CMK (cell line): ENCODE results near the gene MED1.

Source experiments
- DNase-seq: peaks from one replicate; pipeline ENCODE4 v3.0.0-alpha.2; 2010; ENCODE audit warnings: low read depth

MED1 gene

DNA sequence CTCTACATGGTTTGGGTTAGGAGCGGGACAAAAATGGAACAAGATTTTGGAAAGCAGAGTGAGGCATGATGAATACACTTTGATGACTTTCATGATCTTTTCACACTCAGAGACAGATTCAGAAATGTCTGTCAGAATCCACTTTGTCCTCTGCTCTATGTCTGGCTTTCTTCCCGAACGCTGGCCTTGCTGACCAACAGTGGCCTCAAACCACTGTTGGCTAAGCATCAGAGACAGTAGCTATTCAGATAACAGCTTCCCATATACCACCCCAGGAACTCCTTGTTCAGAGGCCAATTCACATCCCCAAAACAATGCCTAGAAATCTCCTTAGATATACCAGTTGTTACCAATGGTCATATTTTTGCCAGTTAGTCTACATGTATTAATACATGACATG lies 90.5 kb downstream of the MED1 start:
- no peak for DNase-seq

DNA sequence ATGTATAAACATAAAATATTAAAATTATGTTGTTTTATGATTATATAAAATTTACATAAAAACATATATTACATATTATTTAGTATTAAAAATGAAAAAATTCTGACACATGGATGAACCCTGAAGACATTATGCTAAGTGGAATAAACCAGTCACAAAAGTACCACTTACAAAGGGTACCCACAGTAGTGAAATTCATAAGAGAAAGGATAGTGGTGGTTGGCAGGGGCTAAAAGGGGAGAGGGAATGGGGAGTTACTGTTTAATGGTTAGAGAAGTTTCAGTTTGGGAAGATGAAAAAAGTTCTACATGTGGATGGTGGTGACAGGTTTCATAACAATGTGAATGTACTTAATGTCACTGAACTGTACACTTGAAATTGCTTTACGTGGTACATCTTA lies 91.1 kb downstream of the MED1 start:
- DNase-seq, result no peak

DNA sequence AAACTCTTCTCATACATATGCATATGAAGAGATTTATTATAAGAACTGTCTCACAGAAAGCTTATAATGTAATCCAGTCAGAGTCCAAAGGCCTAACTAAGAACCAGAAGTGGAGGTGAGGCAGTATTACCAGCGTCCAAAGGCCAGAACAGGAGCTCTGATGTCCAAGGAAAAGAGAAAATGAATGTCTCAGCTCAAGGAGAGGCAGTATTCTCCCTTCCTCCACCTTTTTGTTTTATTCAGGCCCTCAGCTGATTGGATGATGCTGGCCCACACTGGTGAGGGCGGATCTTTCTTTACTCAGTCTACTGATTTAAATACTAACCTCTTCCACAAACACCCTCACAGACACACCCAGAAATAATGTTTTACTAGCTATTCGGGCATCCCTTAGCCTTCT lies 93.1 kb downstream of the MED1 start:
- DNase-seq, result no peak

GRCh38 chr17:39357488-39357887 lies 93.6 kb downstream of the MED1 start:
- no peak for DNase-seq
